OCI-LY1 (cell line): ENCODE data around the gene CDH4.

Source experiments
- EZH2 ChIP-seq: fragments of 200-600 bp; sonication (generic), shearing (Covaris generic); IDR thresholded peaks from 2 replicates; pipeline ENCODE4 v1.8.0; 2017; ENCODE audit warnings: borderline replicate concordance, mixed run types, mild to moderate bottlenecking, antibody characterized with exemption, low read length, moderate library complexity, mixed read lengths
- TF ChIP-seq, protein P1 (sequence below): fragments of 200-600 bp; sonication (generic), shearing (Covaris generic); IDR thresholded peaks from 2 replicates; pipeline ENCODE4 v1.5.1; 2017; ENCODE audit warnings: mild to moderate bottlenecking, antibody characterized with exemption, low read length, moderate library complexity, mixed read lengths

DNA sequence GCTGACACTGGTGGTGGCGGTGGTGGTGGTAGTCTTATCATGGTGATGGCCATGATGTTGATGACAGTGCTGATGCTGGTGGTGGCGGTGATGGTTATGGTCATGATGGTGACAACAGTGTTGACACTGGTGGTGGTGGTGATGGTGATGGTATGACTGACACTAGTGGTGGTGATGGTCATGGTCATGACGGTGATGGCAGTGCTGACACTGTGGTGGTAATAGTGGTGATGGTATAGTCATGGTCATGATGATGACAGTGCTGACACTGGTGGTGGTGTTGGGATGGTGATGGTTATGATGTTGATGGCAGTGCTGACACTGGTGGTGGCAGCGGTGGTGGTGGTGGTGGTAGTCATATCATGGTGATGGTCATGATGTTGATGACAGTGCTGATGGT, 205.7 kb downstream of the CDH4 start:
- no peak for TF ChIP-seq EZH2
- TF ChIP-seq, protein P1, sequence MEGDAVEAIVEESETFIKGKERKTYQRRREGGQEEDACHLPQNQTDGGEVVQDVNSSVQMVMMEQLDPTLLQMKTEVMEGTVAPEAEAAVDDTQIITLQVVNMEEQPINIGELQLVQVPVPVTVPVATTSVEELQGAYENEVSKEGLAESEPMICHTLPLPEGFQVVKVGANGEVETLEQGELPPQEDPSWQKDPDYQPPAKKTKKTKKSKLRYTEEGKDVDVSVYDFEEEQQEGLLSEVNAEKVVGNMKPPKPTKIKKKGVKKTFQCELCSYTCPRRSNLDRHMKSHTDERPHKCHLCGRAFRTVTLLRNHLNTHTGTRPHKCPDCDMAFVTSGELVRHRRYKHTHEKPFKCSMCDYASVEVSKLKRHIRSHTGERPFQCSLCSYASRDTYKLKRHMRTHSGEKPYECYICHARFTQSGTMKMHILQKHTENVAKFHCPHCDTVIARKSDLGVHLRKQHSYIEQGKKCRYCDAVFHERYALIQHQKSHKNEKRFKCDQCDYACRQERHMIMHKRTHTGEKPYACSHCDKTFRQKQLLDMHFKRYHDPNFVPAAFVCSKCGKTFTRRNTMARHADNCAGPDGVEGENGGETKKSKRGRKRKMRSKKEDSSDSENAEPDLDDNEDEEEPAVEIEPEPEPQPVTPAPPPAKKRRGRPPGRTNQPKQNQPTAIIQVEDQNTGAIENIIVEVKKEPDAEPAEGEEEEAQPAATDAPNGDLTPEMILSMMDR: no peak
